HepG2 (cell line): Measurements from ENCODE around the gene TNS1. TPM values are rescaled to one million over a fixed set of nuclear protein-coding genes. Genes with fewer than 3 reads are reported as not detected.
A peak's percentile ranks its signal among the peaks of the same experiment; 100 is the strongest.

ENCODE experiments used
- ATAC-seq: fragments of 200-7000 bp; cut with Tn5 transposase; 3 replicates; pipeline ENCODE4 v1.9.1; 2020; ENCODE audit warnings: mild to moderate bottlenecking, moderate library complexity
- BruUV-seq: library from RNA; stranded (reverse); fragments of 400-500 nt; replicated peaks from 2 replicates; lab custom pipeline; 2021; lab: Mats Ljungman, UMichigan
- CTCF ChIA-PET: fragments of 300-600 bp; formaldehyde crosslinking; extraction: SDS; loops from one replicate; lab custom pipeline; 2021; ENCODE audit warnings: low total read pairs, inconsistent platforms, low intra/inter-chr PET ratio; lab: Yijun Ruan, JAX
- POLR2A ChIA-PET: fragments of 350-600 bp; sonication (Branson Sonifier 250); formaldehyde crosslinking; loops from one replicate; lab custom pipeline; 2020; ENCODE audit warnings: antibody characterized with exemption, inconsistent platforms; lab: Yijun Ruan, JAX
- DNase-seq: peaks from one replicate; pipeline ENCODE4 v3.0.0-alpha.2; 2015; ENCODE audit warnings: low spot score
- FAIRE-seq: peaks from 3 replicates; lab custom pipeline; 2011; peaks lifted over from hg19 to GRCh38; lab: Jason Lieb, UNC
- H2AFZ ChIP-seq: one replicate; pipeline ENCODE4 v1.6.1; 2011; ENCODE audit warnings: low read length, inconsistent platforms
- H3K27ac ChIP-seq: fragments of 300-600 bp; 3 replicates; pipeline ENCODE4 v1.8.0; 2011; ENCODE audit warnings: mixed run types, mild to moderate bottlenecking, mixed read lengths, low read length, inconsistent platforms; ENCODE audit not compliant: insufficient read depth; ENCODE audit errors: extremely low read length
- H3K27me3 ChIP-seq, 2 experiments: fragments of 200-600 bp in 1 of 2; 2 replicates in 1 of 2; 3 replicates in 1 of 2; pipeline versions ENCODE4 v1.6.0 to v1.8.0; 2011; ENCODE audit warnings: low read length in 2 of 2, mild to moderate bottlenecking in 2 of 2, moderate library complexity in 2 of 2, inconsistent platforms in 1 of 2; ENCODE audit not compliant: insufficient read depth in 2 of 2, control insufficient read depth in 1 of 2
- H3K36me3 ChIP-seq, 2 experiments: fragments of 200-600 bp in 1 of 2; replicated peaks in 1 of 2; 2 replicates in 1 of 2; 3 replicates in 1 of 2; pipeline versions ENCODE4 v1.5.1 to v1.8.0; 2011; ENCODE audit warnings: low read length in 2 of 2, inconsistent platforms in 1 of 2; ENCODE audit not compliant: insufficient read depth in 2 of 2, control insufficient read depth in 1 of 2
- H3K4me1 ChIP-seq: 2 replicates; pipeline ENCODE4 v1.5.1; 2012; ENCODE audit warnings: low read length, inconsistent platforms; ENCODE audit not compliant: insufficient read depth
- H3K4me2 ChIP-seq: 2 replicates; pipeline ENCODE4 v1.6.0; 2011; ENCODE audit warnings: low read depth, low read length, inconsistent platforms
- H3K4me3 ChIP-seq, 3 experiments: fragments of 200-600 bp in 1 of 3; sonication (generic), shearing (Covaris generic) in 1 of 3; replicated peaks in 1 of 3; 2 replicates each; pipeline ENCODE4 v1.5.1; 2011 to 2016; ENCODE audit warnings: low read length in 3 of 3, inconsistent platforms in 2 of 3, low read depth in 2 of 3, mild to moderate bottlenecking in 2 of 3, control low read depth in 1 of 3, mixed read lengths in 1 of 3; ENCODE audit not compliant: insufficient read depth in 1 of 3
- H3K79me2 ChIP-seq: one replicate; pipeline ENCODE4 v1.6.1; 2011; ENCODE audit warnings: low read length, inconsistent platforms; ENCODE audit not compliant: insufficient read depth
- H3K9ac ChIP-seq: 2 replicates; pipeline ENCODE4 v1.6.0; 2011; ENCODE audit warnings: mild to moderate bottlenecking, low read depth, low read length, inconsistent platforms; ENCODE audit not compliant: insufficient read depth
- H3K9me3 ChIP-seq: 2 replicates; pipeline ENCODE4 v1.5.1; 2012; ENCODE audit warnings: mild to moderate bottlenecking, low read length
- H4K20me1 ChIP-seq: 2 replicates; pipeline ENCODE4 v1.6.0; 2011; ENCODE audit warnings: inconsistent platforms, mild to moderate bottlenecking, low read length, moderate library complexity; ENCODE audit not compliant: insufficient read depth
- BATF2 ChIP-seq: sonication (generic); formaldehyde crosslinking; IDR thresholded peaks from 2 replicates; pipeline ENCODE4 v1.8.0; 2022; ENCODE audit warnings: mild to moderate bottlenecking, missing genetic modification reagents, moderate library complexity
- CBX5 ChIP-seq: sonication (generic); formaldehyde crosslinking; IDR thresholded peaks from 2 replicates; pipeline ENCODE4 v1.4.0; 2020; ENCODE audit warnings: missing genetic modification reagents, borderline replicate concordance
- CHD2 ChIP-seq: IDR thresholded peaks from 2 replicates; pipeline ENCODE4 v1.6.1; 2011; ENCODE audit warnings: low read depth, low read length, improper control_type of control experiment
- FOXJ3 ChIP-seq: sonication (generic); formaldehyde crosslinking; IDR thresholded peaks from 2 replicates; pipeline ENCODE4 v1.4.0; 2020; ENCODE audit warnings: missing genetic modification reagents, mild to moderate bottlenecking, borderline replicate concordance
- KLF11 ChIP-seq: IDR thresholded peaks from 2 replicates; pipeline ENCODE4 v1.6.1; 2016; ENCODE audit warnings: missing compliant biosample characterization
- NFIC ChIP-seq: IDR thresholded peaks from 2 replicates; pipeline ENCODE4 v1.6.1; 2012; ENCODE audit warnings: mild to moderate bottlenecking, low read length, inconsistent platforms
- PLRG1 ChIP-seq: fragments of 450-650 bp; conservative IDR thresholded peaks from 2 replicates; pipeline ENCODE4 v1.6.1; 2016
- POLR2AphosphoS2 ChIP-seq: IDR thresholded peaks from 2 replicates; pipeline ENCODE4 v1.6.1; 2011; ENCODE audit warnings: low read depth, low read length, improper control_type of control experiment
- PRPF4 ChIP-seq: fragments of 200-400 bp; formaldehyde crosslinking; IDR thresholded peaks from 2 replicates; pipeline ENCODE4 v1.6.1; 2016; ENCODE audit warnings: low read length, low read depth; ENCODE audit not compliant: poor library complexity, severe bottlenecking
- STAT6 ChIP-seq: sonication (generic); formaldehyde crosslinking; IDR thresholded peaks from 2 replicates; pipeline ENCODE4 v1.4.0; 2020; ENCODE audit warnings: missing genetic modification reagents, mild to moderate bottlenecking, borderline replicate concordance
- TAF15 ChIP-seq: fragments of 200-400 bp; formaldehyde crosslinking; IDR thresholded peaks from one replicate; pipeline ENCODE4 v1.6.1; 2018; ENCODE audit warnings: mild to moderate bottlenecking, low read depth, low read length; ENCODE audit not compliant: poor library complexity, severe bottlenecking
- ZKSCAN5 ChIP-seq: sonication (generic); formaldehyde crosslinking; IDR thresholded peaks from 2 replicates; pipeline ENCODE4 v1.5.1; 2020; ENCODE audit warnings: mild to moderate bottlenecking, missing genetic modification reagents
- ZNF121 ChIP-seq: sonication (generic); formaldehyde crosslinking; IDR thresholded peaks from 2 replicates; pipeline ENCODE4 v1.5.0; 2020; ENCODE audit warnings: mild to moderate bottlenecking, missing genetic modification reagents
- ZNF280B ChIP-seq: sonication (generic); formaldehyde crosslinking; IDR thresholded peaks from 2 replicates; pipeline ENCODE4 v1.5.0; 2020; ENCODE audit warnings: missing genetic modification reagents, mild to moderate bottlenecking, borderline replicate concordance
- ZNF383 ChIP-seq: sonication (generic); formaldehyde crosslinking; IDR thresholded peaks from 2 replicates; pipeline ENCODE4 v1.4.0; 2020; ENCODE audit warnings: missing genetic modification reagents, mild to moderate bottlenecking, borderline replicate concordance
- ZNF446 ChIP-seq: sonication (generic); formaldehyde crosslinking; IDR thresholded peaks from 2 replicates; pipeline ENCODE4 v1.5.0; 2020; ENCODE audit warnings: mild to moderate bottlenecking, missing genetic modification reagents
- ZNF660 ChIP-seq: sonication (generic); formaldehyde crosslinking; IDR thresholded peaks from 2 replicates; pipeline ENCODE4 v1.5.1; 2020; ENCODE audit warnings: mild to moderate bottlenecking, low read depth, missing genetic modification reagents, borderline replicate concordance
- ZSCAN12 ChIP-seq: sonication (generic); formaldehyde crosslinking; IDR thresholded peaks from 2 replicates; pipeline ENCODE4 v1.9.0; 2021; ENCODE audit warnings: mild to moderate bottlenecking, missing genetic modification reagents
- WGBS: methylation state at CpG from one replicate; pipeline ENCODE4 v1.1.6; 2017; ENCODE audit warnings: low lambda C conversion rate; 5-methylcytosine and 5-hydroxymethylcytosine counted together
- in situ Hi-C: cut with HindIII; loops from 2 replicates; pipeline ENCODE4 v1.10.0; 2017; ENCODE audit warnings: low pct_unique_long_range_greater_than_20kb; ENCODE audit not compliant: extremely low pct_ligation_motif_present
- intact Hi-C: fragments of 100-400 bp; cut with micrococcal nuclease; formaldehyde crosslinking; loops from one replicate; pipeline ENCODE4 v1.10.0; 2022; ENCODE audit not compliant: unreplicated experiment
- polyA plus RNA-seq, 8 experiments: library from polyadenylated mRNA; depleted of rRNA in 3 of 8; stranded (reverse) in 7 of 8; unstranded in 1 of 8; fragments of >200 nt; fragmentation: Illumina TruSeq in 4 of 8; extraction: Trizol in 4 of 8; gene quantifications; 2 replicates each; pipeline versions ENCODE4 v1.2.1 to v1.2.3, GENCODE V29; 2011 to 2016; ENCODE audit warnings: low read depth in 4 of 8, missing spikeins in 1 of 8, mixed read lengths in 1 of 8; ENCODE audit not compliant: insufficient read depth in 1 of 8
- total RNA-seq, 5 experiments: library from RNA; depleted of rRNA; stranded (reverse); fragments of >200 nt; fragmentation: Illumina TruSeq; extraction: Trizol; gene quantifications; 2 replicates each; pipeline ENCODE4 v1.2.3, GENCODE V29; 2016; ENCODE audit warnings: low read depth in 1 of 5

The TNS1 gene
- total and polyA plus RNA-seq, 2 of the 13 experiments (the other 11 are each of a cell fraction or from before 2014, with no cell fraction given): 1.9 to 118 TPM

- H3K27ac ChIP-seq: peak overlapping the region; percentile 89
- peaks cover 25% of the 10 kb centered on the region for H3K79me2 ChIP-seq
- H3K4me1 ChIP-seq: peaks cover 69% of the 10 kb centered on the region
- peak; percentile 80 for FAIRE-seq
- POLR2A ChIA-PET: interaction anchor here (1.3 to 1.5 kb wide), 3 partner anchors 9 to 13 kb away, joined by 3 to 4 read pairs (median 4); no protein-coding TSS in a partner anchor
- H3K9me3 ChIP-seq: no peaks in the 10 kb centered on the region
- H3K9ac ChIP-seq: peak overlapping the region; percentile 64
- H4K20me1 ChIP-seq: peaks cover 3% of the 10 kb centered on the region; the same call in 1 of the 2 replicates
- H3K27me3 ChIP-seq: no peaks in the 10 kb centered on the region
- BruUV-seq: no TSS peak
- H3K4me3 ChIP-seq: peak overlapping the region; percentile 48 to 63 (median 62); a peak in 5 of 6 replicates
- H3K36me3 ChIP-seq: peaks cover 33 to 41% of the 10 kb centered on the region in 2 experiments
- ATAC-seq: peak; percentile 55
- intact Hi-C loops: loop anchor here (1.0 to 5.0 kb wide), 3 partner anchors 9 to 112 kb away; no protein-coding TSS in a partner anchor
- DNase-seq: peak; percentile 86
- CTCF ChIA-PET: interaction anchor here (0.9 to 2.2 kb wide), 7 partner anchors 9 to 114 kb away, joined by 3 to 16 read pairs (median 6); no protein-coding TSS in a partner anchor
- 45% methylated on average over 9 of the region's 11 CpGs for WGBS
- no peak overlapping the region for H2AFZ ChIP-seq
- H3K4me2 ChIP-seq: peak overlapping the region; percentile 81
- in situ Hi-C loops: loop anchor here (5.0 kb wide), 1 partner anchor 107 kb away; no protein-coding TSS in a partner anchor
- TF ChIP-seq BATF2 (CRISPR knock-in tag) (no peak), ZNF121 (CRISPR knock-in tag) (peak; percentile 75), KLF11 (no peak), FOXJ3 (no peak), PRPF4 (no peak), STAT6 (CRISPR knock-in tag) (no peak; the same call in 1 of the 2 replicates), ZNF280B (CRISPR knock-in tag) (0 out of 2 replicates have a peak, but pooled peaks have one; percentile 11), ZNF383 (CRISPR knock-in tag) (no peak), TAF15 (no peak), ZNF446 (CRISPR knock-in tag) (0 out of 2 replicates have a peak, but pooled peaks have one; percentile 23), NFIC (no peak), POLR2AphosphoS2 (no peak), CHD2 (no peak), PLRG1 (no peak), ZKSCAN5 (CRISPR knock-in tag) (no peak), ZSCAN12 (no peak), CBX5 (CRISPR knock-in tag) (peak; percentile 72; the same call in 1 of the 2 replicates), ZNF660 (CRISPR knock-in tag) (no peak)
Observed at GRCh38 chr2:217899231-217900009, 103.4 kb downstream of the TNS1 start.
